K562 (cell line): ENCODE results near the gene CLDN11. TPM values are rescaled to one million over a fixed set of nuclear protein-coding genes. Genes with fewer than 3 reads are reported as not detected.

Source experiments
- ATAC-seq: fragments of 200-7000 bp; cut with Tn5 transposase; 3 replicates; pipeline ENCODE4 v1.9.1; 2020; ENCODE audit warnings: moderate library complexity
- BruUV-seq: library from RNA; stranded (reverse); fragments of 400-500 nt; replicated peaks from 2 replicates; lab custom pipeline; 2021; lab: Mats Ljungman, UMichigan
- CTCF ChIA-PET: fragments of 300-600 bp; formaldehyde crosslinking; extraction: SDS; loops from one replicate; lab custom pipeline; 2021; ENCODE audit warnings: low intra/inter-chr PET ratio; lab: Yijun Ruan, JAX
- POLR2A ChIA-PET: fragments of 300-600, 350-650 bp; sonication (Branson Sonifier 250); formaldehyde crosslinking; extraction: SDS; loops from one replicate; lab custom pipeline; 2021; ENCODE audit warnings: antibody characterized with exemption, inconsistent platforms; lab: Yijun Ruan, JAX
- DNase-seq, 4 experiments: peaks; one replicate each; pipeline versions ENCODE4 v3.0.0 to v3.0.0-alpha.2; 2011 to 2018; ENCODE audit warnings: low spot score in 3 of 4, mixed read lengths in 3 of 4; ENCODE audit errors: extremely low read depth in 1 of 4
- FAIRE-seq: peaks from 2 replicates; lab custom pipeline; 2011; peaks lifted over from hg19 to GRCh38; lab: Jason Lieb, UNC
- H2AFZ ChIP-seq: 2 replicates; pipeline ENCODE4 v1.6.0; 2011; ENCODE audit warnings: low read depth, low read length, control low read depth, inconsistent platforms
- H3K27ac ChIP-seq: fragments of 200-600 bp; 3 replicates; pipeline ENCODE4 v1.8.0; 2011; ENCODE audit warnings: low read depth, mild to moderate bottlenecking, control low read depth, inconsistent platforms, low read length, moderate library complexity, mixed read lengths; ENCODE audit errors: extremely low read depth
- H3K27me3 ChIP-seq, 2 experiments: fragments of 300-600 bp in 1 of 2; 2 replicates in 1 of 2; 3 replicates in 1 of 2; pipeline versions ENCODE4 v1.6.0 to v1.8.0; 2011; ENCODE audit warnings: inconsistent platforms in 2 of 2, low read length in 2 of 2, mild to moderate bottlenecking in 1 of 2, mixed read lengths in 1 of 2, moderate library complexity in 1 of 2; ENCODE audit not compliant: control insufficient read depth in 2 of 2, insufficient read depth in 2 of 2
- H3K36me3 ChIP-seq: fragments of 300-600 bp; 3 replicates; pipeline ENCODE4 v1.8.0; 2011; ENCODE audit warnings: mild to moderate bottlenecking, low read length, inconsistent platforms; ENCODE audit not compliant: control insufficient read depth, insufficient read depth
- H3K4me1 ChIP-seq, 2 experiments: fragments of 200-600 bp in 1 of 2; replicated peaks in 1 of 2; 2 replicates in 1 of 2; 3 replicates in 1 of 2; pipeline versions ENCODE4 v1.5.1 to v1.8.0; 2011; ENCODE audit warnings: inconsistent platforms in 2 of 2, low read length in 2 of 2, mild to moderate bottlenecking in 1 of 2, mixed read lengths in 1 of 2, moderate library complexity in 1 of 2; ENCODE audit not compliant: control insufficient read depth in 2 of 2, insufficient read depth in 2 of 2
- H3K4me2 ChIP-seq: 2 replicates; pipeline ENCODE4 v1.6.1; 2011; ENCODE audit warnings: low read length, control low read depth, inconsistent platforms, mixed read lengths; ENCODE audit not compliant: insufficient read depth
- H3K4me3 ChIP-seq: fragments of 200-600 bp; sonication (generic), shearing (Covaris generic); 2 replicates; pipeline ENCODE4 v1.5.1; 2016; ENCODE audit warnings: control low read depth, inconsistent platforms
- H3K79me2 ChIP-seq: fragments of 200-600 bp; 3 replicates; pipeline ENCODE4 v1.8.0; 2011; ENCODE audit warnings: low read length, inconsistent platforms; ENCODE audit not compliant: control insufficient read depth, insufficient read depth
- H3K9ac ChIP-seq, 2 experiments: 2 replicates each; pipeline versions ENCODE4 v1.6.0 to v1.6.1; 2011; ENCODE audit warnings: low read depth in 2 of 2, low read length in 2 of 2, control low read depth in 1 of 2, inconsistent platforms in 1 of 2, mild to moderate bottlenecking in 1 of 2, mixed read lengths in 1 of 2; ENCODE audit not compliant: insufficient read depth in 1 of 2
- H3K9me1 ChIP-seq: one replicate; pipeline ENCODE4 v1.6.0; 2011; ENCODE audit warnings: inconsistent platforms, mild to moderate bottlenecking, low read length, moderate library complexity; ENCODE audit not compliant: control insufficient read depth, insufficient read depth
- H3K9me3 ChIP-seq: replicated peaks from 2 replicates; pipeline ENCODE4 v1.5.1; 2011; ENCODE audit warnings: low read depth, low read length, inconsistent platforms; ENCODE audit not compliant: control insufficient read depth, insufficient read depth
- H4K20me1 ChIP-seq: replicated peaks from 2 replicates; pipeline ENCODE4 v1.6.1; 2011; ENCODE audit warnings: low read length, inconsistent platforms, mixed read lengths; ENCODE audit not compliant: control insufficient read depth, insufficient read depth
- CBX3 ChIP-seq, 2 experiments: IDR thresholded peaks; 1 replicate in 1 of 2; 2 replicates in 1 of 2; pipeline ENCODE4 v1.6.1; 2012; ENCODE audit warnings: inconsistent platforms in 2 of 2, low read length in 2 of 2, borderline replicate concordance in 1 of 2, control low read depth in 1 of 2
- HMGXB4 ChIP-seq: sonication (generic); formaldehyde crosslinking; IDR thresholded peaks from 2 replicates; pipeline ENCODE4 v1.8.1; 2023; ENCODE audit warnings: mild to moderate bottlenecking, missing genetic modification reagents
- MAX ChIP-seq: sonication (generic); formaldehyde crosslinking; IDR thresholded peaks from 2 replicates; pipeline ENCODE4 v1.9.0; 2022; ENCODE audit warnings: mild to moderate bottlenecking, missing genetic modification reagents
- MITF ChIP-seq: IDR thresholded peaks from 2 replicates; pipeline ENCODE4 v1.6.1; 2014; ENCODE audit warnings: antibody characterized with exemption
- MYC ChIP-seq, 2 experiments: fragments of 250-450 bp in 1 of 2; sonication (Bioruptor Pico) in 1 of 2; IDR thresholded peaks; 2 replicates each; pipeline versions ENCODE4 v1.5.1 to v1.6.1; 2012 to 2021; ENCODE audit warnings: low read depth in 2 of 2, borderline replicate concordance in 1 of 2, improper control_type of control experiment in 1 of 2, low read length in 1 of 2, mild to moderate bottlenecking in 1 of 2, moderate library complexity in 1 of 2
- NCOA1 ChIP-seq: fragments of 450-650 bp; IDR thresholded peaks from 2 replicates; pipeline ENCODE4 v1.6.1; 2016; ENCODE audit warnings: low read depth
- NUFIP1 ChIP-seq: fragments of 450-650 bp; IDR thresholded peaks from 2 replicates; pipeline ENCODE4 v1.6.1; 2018; ENCODE audit not compliant: partially characterized antibody
- OTX1 ChIP-seq: fragments of 450-650 bp; formaldehyde crosslinking; IDR thresholded peaks from 2 replicates; pipeline ENCODE4 v1.4.0; 2022; ENCODE audit warnings: mild to moderate bottlenecking
- PHF21A ChIP-seq: fragments of 450-650 bp; IDR thresholded peaks from 2 replicates; pipeline ENCODE4 v1.6.1; 2017; ENCODE audit warnings: low read depth, borderline replicate concordance
- TEAD1 ChIP-seq, 2 experiments: fragments of 450-650 bp in 1 of 2; sonication (generic) in 1 of 2; formaldehyde crosslinking; IDR thresholded peaks; 2 replicates each; pipeline versions ENCODE4 v1.4.0 to v1.8.0; 2020 to 2022; ENCODE audit warnings: mild to moderate bottlenecking in 2 of 2, missing genetic modification reagents in 1 of 2
- U2AF2 ChIP-seq: fragments of 200-400 bp; formaldehyde crosslinking; optimal IDR thresholded peaks from 2 replicates; pipeline ENCODE3; 2017; ENCODE audit warnings: low read depth, mild to moderate bottlenecking, low read length
- USF2 ChIP-seq: sonication (generic); formaldehyde crosslinking; IDR thresholded peaks from 2 replicates; pipeline ENCODE4 v1.5.0; 2020; ENCODE audit warnings: missing genetic modification reagents
- ZBTB9 ChIP-seq: fragments of 450-650 bp; formaldehyde crosslinking; IDR thresholded peaks from 2 replicates; pipeline ENCODE4 v1.4.0; 2020; ENCODE audit warnings: mild to moderate bottlenecking, moderate library complexity
- ZNF75A ChIP-seq: fragments of 450-650 bp; formaldehyde crosslinking; IDR thresholded peaks from 2 replicates; pipeline ENCODE4 v1.4.0; 2020; ENCODE audit warnings: mild to moderate bottlenecking
- WGBS: fragments of 100-300 bp; shearing (Covaris generic); methylation state at CpG from one replicate; pipeline ENCODE4 v1.1.6; 2016; ENCODE audit warnings: low coverage, mixed read lengths; ENCODE audit not compliant: insufficient coverage; ENCODE audit errors: missing lambda C conversion rate; 5-methylcytosine and 5-hydroxymethylcytosine counted together
- in situ Hi-C: fragments of 300-500 bp; cut with MboI; formaldehyde crosslinking; loops from 4 replicates; pipeline ENCODE4 v1.15.0; 2018; ENCODE audit warnings: inconsistent platforms, mixed read lengths
- intact Hi-C: fragments of 100-400 bp; cut with micrococcal nuclease; formaldehyde crosslinking; loops from 2 replicates; pipeline ENCODE4 v1.14.2; 2022
- polyA plus RNA-seq, 8 experiments: library from polyadenylated mRNA; depleted of rRNA in 4 of 8; stranded (reverse) in 5 of 8; unstranded in 3 of 8; fragments of >200 nt; fragmentation: Nextera tagmentation in 2 of 8; fragmentation: Illumina TruSeq in 1 of 8; extraction: Ambion mirVana in 2 of 8; extraction: Trizol in 1 of 8; gene quantifications; 2 replicates each; pipeline versions ENCODE4 v1.2.1 to v1.2.3, GENCODE V29; 2011 to 2014; ENCODE audit warnings: inconsistent platforms in 1 of 8, missing spikeins in 1 of 8
- total RNA-seq, 7 experiments: library from RNA; depleted of rRNA in 6 of 7; stranded (reverse); fragments of >200 nt in 6 of 7; fragmentation: Illumina TruSeq in 2 of 7; extraction: Trizol in 2 of 7; gene quantifications; 2 replicates each; pipeline versions ENCODE4 v1.2.1 to v1.2.3, GENCODE V29; 2011 to 2021; ENCODE audit warnings: low replicate concordance in 1 of 7

The CLDN11 gene
- total and polyA plus RNA-seq, 9 of the 15 experiments (the other 6 are each of a cell fraction or from before 2014, with no cell fraction given) = 0.05 to 0.41 (median 0.18) TPM; not detected in 1

- TF ChIP-seq MAX (CRISPR knock-in tag) (no peak), HMGXB4 (no peak)
These were observed 8.1 kb upstream of the CLDN11 start (continued) for GRCh38 chr3:170410428-170411029.

- Histone ChIP-seq H4K20me1 (no peaks in the 10 kb centered on the region), H3K4me1 (no peaks in the 10 kb centered on the region), H2AFZ (no peak overlapping the region), H3K9ac (no peak overlapping the region), H3K9me3 (no peaks in the 10 kb centered on the region), H3K79me2 (no peaks in the 10 kb centered on the region), H3K4me3 (no peak overlapping the region), H3K27me3 (no peaks in the 10 kb centered on the region), H3K9me1 (no peaks in the 10 kb centered on the region), H3K27ac (no peak overlapping the region), H3K36me3 (no peaks in the 10 kb centered on the region), H3K4me2 (no peak overlapping the region)
- 78% methylated on average over 4 of the region's 4 CpGs for WGBS
- BruUV-seq = no TSS peak
- no peak for DNase-seq
- ChIA-PET CTCF (interaction anchor here (1.4 to 2.2 kb wide), 4 partner anchors 103 to 435 kb away, joined by 8 to 13 read pairs (median 10); no protein-coding TSS in a partner anchor), POLR2A (interaction anchor here (0.5 to 1.5 kb wide), 5 partner anchors 18 to 456 kb away, joined by 3 to 8 read pairs (median 4); partner anchors contain the start of gene RPL22L1)
- intact Hi-C loops (loop anchor here (5.0 kb wide), 5 partner anchors 209 to 651 kb away; no protein-coding TSS in a partner anchor), in situ Hi-C loops (no loop called here)
- no peak for ATAC-seq
- FAIRE-seq = no peak
- no peak for TF ChIP-seq NUFIP1
- no peak for TF ChIP-seq TEAD1 (CRISPR knock-in tag; IDR thresholded peaks at IDR 0.05)
- no peak for TF ChIP-seq ZBTB9 (CRISPR knock-in tag)
- no peak for TF ChIP-seq U2AF2
- TF ChIP-seq PHF21A = no peak
- TF ChIP-seq CBX3 (IDR thresholded peaks at IDR 0.05; ENCODE audit: borderline replicate concordance in 1 of 2, low read length in 2 of 2) = no peak
- TF ChIP-seq USF2 (CRISPR knock-in tag) = no peak
- no peak for TF ChIP-seq MYC (IDR thresholded peaks at IDR 0.05; ENCODE audit: low read depth, low read length)
- TF ChIP-seq MYC (CRISPR knock-in tag; IDR thresholded peaks at IDR 0.05; ENCODE audit: borderline replicate concordance, low read depth) = no peak
- TF ChIP-seq NCOA1 = no peak
- TF ChIP-seq MITF = no peak
- no peak for TF ChIP-seq ZNF75A (CRISPR knock-in tag)
- TF ChIP-seq OTX1 (CRISPR knock-in tag) = no peak
These were observed 5.4 kb upstream of the CLDN11 start for GRCh38 chr3:170413291-170413690.
